H9 (cell line): ENCODE measurements around the gene DSCAM. TPM values are rescaled to one million over a fixed set of nuclear protein-coding genes. Genes with fewer than 3 reads are reported as not detected.
"Not testable (repeated sequence)": the region's sequence is repeated elsewhere in the genome, so short reads cannot be mapped to it uniquely, and the experiment has no call there.

ENCODE experiments used
- DNase-seq: peaks from one replicate; pipeline ENCODE4 v3.0.0-alpha.2; 2017
- H2AFZ ChIP-seq: one replicate; pipeline ENCODE4 v1.6.1; 2013; ENCODE audit warnings: mild to moderate bottlenecking, low read length, control low read depth, moderate library complexity
- H2AK5ac ChIP-seq: 2 replicates; pipeline ENCODE4 v1.6.1; 2013; ENCODE audit warnings: low read length, control low read depth, mixed read lengths; ENCODE audit not compliant: insufficient read length
- H2BK120ac ChIP-seq: one replicate; pipeline ENCODE4 v1.6.1; 2013; ENCODE audit warnings: low read depth, mild to moderate bottlenecking, low read length, control low read depth, inconsistent platforms; ENCODE audit not compliant: poor library complexity, severe bottlenecking
- H2BK12ac ChIP-seq: 2 replicates; pipeline ENCODE4 v1.6.1; 2013; ENCODE audit warnings: low read length, control low read depth, mixed read lengths, low read depth; ENCODE audit not compliant: insufficient read length
- H2BK15ac ChIP-seq: 2 replicates; pipeline ENCODE4 v1.6.1; 2013; ENCODE audit warnings: low read depth, low read length, control low read depth
- H2BK20ac ChIP-seq: one replicate; pipeline ENCODE4 v1.6.1; 2013; ENCODE audit warnings: low read depth, mild to moderate bottlenecking, low read length, control low read depth, inconsistent platforms; ENCODE audit not compliant: poor library complexity, severe bottlenecking
- H2BK5ac ChIP-seq: 2 replicates; pipeline ENCODE4 v1.6.1; 2013; ENCODE audit warnings: low read length, control low read depth, mixed read lengths; ENCODE audit not compliant: insufficient read length
- H3K14ac ChIP-seq: 2 replicates; pipeline ENCODE4 v1.6.1; 2013; ENCODE audit warnings: low read length, control low read depth; ENCODE audit not compliant: insufficient read depth
- H3K18ac ChIP-seq: 2 replicates; pipeline ENCODE4 v1.6.1; 2013; ENCODE audit warnings: low read depth, mild to moderate bottlenecking, mixed read lengths, low read length, control low read depth; ENCODE audit not compliant: insufficient read length
- H3K23ac ChIP-seq: 2 replicates; pipeline ENCODE4 v1.6.1; 2013; ENCODE audit warnings: low read length, control low read depth, mixed read lengths, low read depth; ENCODE audit not compliant: insufficient read length
- H3K23me2 ChIP-seq: 2 replicates; pipeline ENCODE4 v1.6.1; 2013; ENCODE audit warnings: low read depth, mild to moderate bottlenecking, mixed read lengths, low read length, control low read depth; ENCODE audit not compliant: insufficient read length, poor library complexity, severe bottlenecking
- H3K27ac ChIP-seq: 2 replicates; pipeline ENCODE4 v1.5.1; 2013; ENCODE audit warnings: low read length, control low read depth, mixed read lengths, low read depth; ENCODE audit not compliant: insufficient read length
- H3K27me3 ChIP-seq: 2 replicates; pipeline ENCODE4 v1.6.1; 2013; ENCODE audit warnings: low read length, control low read depth, inconsistent platforms; ENCODE audit not compliant: insufficient read depth
- H3K4ac ChIP-seq: 2 replicates; pipeline ENCODE4 v1.6.1; 2013; ENCODE audit warnings: low read depth, mild to moderate bottlenecking, control low read depth, inconsistent platforms, low read length, moderate library complexity
- H3K4me1 ChIP-seq: 2 replicates; pipeline ENCODE4 v1.6.1; 2013; ENCODE audit warnings: low read length, control low read depth, inconsistent platforms; ENCODE audit not compliant: insufficient read depth
- H3K4me2 ChIP-seq: 2 replicates; pipeline ENCODE4 v1.6.1; 2013; ENCODE audit warnings: low read length, control low read depth, mixed read lengths; ENCODE audit not compliant: insufficient read length, insufficient read depth
- H3K56ac ChIP-seq: 2 replicates; pipeline ENCODE4 v1.6.1; 2013; ENCODE audit warnings: low read depth, mild to moderate bottlenecking, mixed read lengths, low read length, control low read depth; ENCODE audit not compliant: insufficient read length
- H3K79me1 ChIP-seq: 2 replicates; pipeline ENCODE4 v1.6.1; 2013; ENCODE audit warnings: low read depth, mild to moderate bottlenecking, moderate library complexity, low read length, control low read depth, inconsistent platforms; ENCODE audit not compliant: insufficient read depth, poor library complexity, severe bottlenecking
- H3K79me2 ChIP-seq: 2 replicates; pipeline ENCODE4 v1.6.1; 2013; ENCODE audit warnings: low read length, control low read depth, inconsistent platforms; ENCODE audit not compliant: insufficient read depth
- H3K9ac ChIP-seq: 2 replicates; pipeline ENCODE4 v1.6.1; 2013; ENCODE audit warnings: low read length, control low read depth, mixed read lengths; ENCODE audit not compliant: insufficient read length; ENCODE audit errors: extremely low read depth
- H3K9me3 ChIP-seq: one replicate; pipeline ENCODE4 v1.6.1; 2013; ENCODE audit warnings: low read depth, low read length, inconsistent platforms; ENCODE audit not compliant: control insufficient read depth
- H3T11ph ChIP-seq: one replicate; pipeline ENCODE4 v1.6.1; 2013; ENCODE audit warnings: mild to moderate bottlenecking, low read length, control low read depth, inconsistent platforms
- H4K20me1 ChIP-seq: one replicate; pipeline ENCODE4 v1.6.1; 2013; ENCODE audit not compliant: control insufficient read depth, insufficient read length, insufficient read depth
- H4K5ac ChIP-seq: 2 replicates; pipeline ENCODE4 v1.6.1; 2013; ENCODE audit warnings: low read depth, mild to moderate bottlenecking, mixed read lengths, low read length, control low read depth; ENCODE audit not compliant: insufficient read length
- H4K8ac ChIP-seq: replicated peaks from 2 replicates; pipeline ENCODE4 v1.6.1; 2013; ENCODE audit warnings: low read length, control low read depth, mixed read lengths, low read depth; ENCODE audit not compliant: insufficient read length
- H4K91ac ChIP-seq: 2 replicates; pipeline ENCODE4 v1.6.1; 2013; ENCODE audit warnings: low read depth, mild to moderate bottlenecking, moderate library complexity, mixed read lengths, low read length, control low read depth; ENCODE audit not compliant: insufficient read length
- H3K27ac Mint-ChIP-seq, 3 experiments: 2 replicates in 2 of 3; 3 replicates in 1 of 3; pipeline ENCODE4 v1.8.0; 2020 to 2021; ENCODE audit warnings: mixed read lengths in 3 of 3, mild to moderate bottlenecking in 1 of 3, moderate library complexity in 1 of 3
- H3K27me3 Mint-ChIP-seq: 2 replicates; pipeline ENCODE4 v1.8.0; 2021; ENCODE audit warnings: low read depth, mild to moderate bottlenecking, moderate library complexity, mixed read lengths
- H3K36me3 Mint-ChIP-seq, 3 experiments: 2 replicates in 2 of 3; 3 replicates in 1 of 3; pipeline ENCODE4 v1.8.0; 2020 to 2021; ENCODE audit warnings: low read depth in 3 of 3, mixed read lengths in 3 of 3; ENCODE audit not compliant: insufficient read depth in 1 of 3
- H3K4me1 Mint-ChIP-seq, 2 experiments: 2 replicates each; pipeline ENCODE4 v1.8.0; 2020; ENCODE audit warnings: mixed read lengths in 2 of 2
- H3K4me3 Mint-ChIP-seq, 2 experiments: 2 replicates in 1 of 2; 3 replicates in 1 of 2; pipeline ENCODE4 v1.8.0; 2020 to 2021; ENCODE audit warnings: mild to moderate bottlenecking in 2 of 2, mixed read lengths in 2 of 2, moderate library complexity in 1 of 2
- H3K9me3 Mint-ChIP-seq, 2 experiments: 2 replicates in 1 of 2; 3 replicates in 1 of 2; pipeline ENCODE4 v1.8.0; 2020; ENCODE audit warnings: mild to moderate bottlenecking in 2 of 2, mixed read lengths in 2 of 2, moderate library complexity in 1 of 2
- WGBS: extraction: QIAGEN DNeasy Blood & Tissue Kit; methylation state at CpG from one replicate; pipeline ENCODE4 v1.1.7; 2013; ENCODE audit warnings: missing lambda C conversion rate, low lambda C conversion rate, mixed read lengths; ENCODE audit not compliant: insufficient read length; ENCODE audit errors: extremely low coverage; 5-methylcytosine and 5-hydroxymethylcytosine counted together
- total RNA-seq: library from RNA; stranded (reverse); gene quantifications from 2 replicates; pipeline ENCODE4 v1.2.1, GENCODE V29; 2021
- TF ChIP-seq, protein P1 (sequence below): fragments of 200-600 bp; sonication (generic); conservative IDR thresholded peaks from 3 replicates; pipeline ENCODE4 v1.8.0; 2021; ENCODE audit warnings: antibody characterized with exemption, mild to moderate bottlenecking

DSCAM gene
- total RNA-seq, 1 experiment from 2014 or later, result 0.17 TPM

DNA sequence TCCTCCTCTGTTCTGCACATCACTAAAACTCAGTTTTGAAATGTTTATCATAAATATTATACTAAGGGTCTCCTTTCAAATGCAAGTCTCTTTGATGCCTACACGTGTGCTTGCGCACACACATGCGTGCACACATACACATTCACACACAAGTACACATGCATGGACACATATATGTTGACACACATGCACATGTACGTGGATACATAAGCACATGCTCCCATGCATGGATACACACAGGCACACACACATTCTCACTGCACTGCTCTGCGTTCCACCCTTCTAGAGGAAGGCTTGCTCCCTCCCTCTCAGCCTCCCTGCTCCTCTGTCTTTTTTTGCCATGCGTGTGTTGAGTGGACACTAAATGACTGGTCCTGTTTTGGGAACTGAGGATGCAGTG is 817.1 kb downstream of the DSCAM start:
- no peak overlapping the region for H3K23ac ChIP-seq
- H3K4ac ChIP-seq, result no peak overlapping the region
- WGBS, result no CpG with 5 or more reads among the region's 6 CpGs
- no peak overlapping the region for H3K27ac Mint-ChIP-seq
- H3K4me3 Mint-ChIP-seq, result no peak overlapping the region
- H3K27me3 Mint-ChIP-seq, result no peaks in the 10 kb centered on the region; the same call in none of the 2 replicates
- no peak overlapping the region for H3K27ac ChIP-seq
- H3K56ac ChIP-seq, result no peak overlapping the region
- TF ChIP-seq, protein P1, sequence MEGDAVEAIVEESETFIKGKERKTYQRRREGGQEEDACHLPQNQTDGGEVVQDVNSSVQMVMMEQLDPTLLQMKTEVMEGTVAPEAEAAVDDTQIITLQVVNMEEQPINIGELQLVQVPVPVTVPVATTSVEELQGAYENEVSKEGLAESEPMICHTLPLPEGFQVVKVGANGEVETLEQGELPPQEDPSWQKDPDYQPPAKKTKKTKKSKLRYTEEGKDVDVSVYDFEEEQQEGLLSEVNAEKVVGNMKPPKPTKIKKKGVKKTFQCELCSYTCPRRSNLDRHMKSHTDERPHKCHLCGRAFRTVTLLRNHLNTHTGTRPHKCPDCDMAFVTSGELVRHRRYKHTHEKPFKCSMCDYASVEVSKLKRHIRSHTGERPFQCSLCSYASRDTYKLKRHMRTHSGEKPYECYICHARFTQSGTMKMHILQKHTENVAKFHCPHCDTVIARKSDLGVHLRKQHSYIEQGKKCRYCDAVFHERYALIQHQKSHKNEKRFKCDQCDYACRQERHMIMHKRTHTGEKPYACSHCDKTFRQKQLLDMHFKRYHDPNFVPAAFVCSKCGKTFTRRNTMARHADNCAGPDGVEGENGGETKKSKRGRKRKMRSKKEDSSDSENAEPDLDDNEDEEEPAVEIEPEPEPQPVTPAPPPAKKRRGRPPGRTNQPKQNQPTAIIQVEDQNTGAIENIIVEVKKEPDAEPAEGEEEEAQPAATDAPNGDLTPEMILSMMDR, result no peak
- H3K23me2 ChIP-seq, result no peaks in the 10 kb centered on the region
- peaks cover 18 to 24% of the 10 kb centered on the region in 2 experiments for H3K4me1 Mint-ChIP-seq
- no peak overlapping the region for H4K91ac ChIP-seq
- H3K36me3 Mint-ChIP-seq, result peaks cover 0 to 19% (median 2%) of the 10 kb centered on the region in 3 experiments; a peak in 4 of 7 replicates
- no peak for DNase-seq
- no peak overlapping the region for H2BK5ac ChIP-seq
- no peaks in the 10 kb centered on the region for H4K20me1 ChIP-seq
- H3K4me2 ChIP-seq, result no peak overlapping the region
- H2AK5ac ChIP-seq, result no peak overlapping the region
- H2BK20ac ChIP-seq, result no peak overlapping the region
- no peak overlapping the region for H3K14ac ChIP-seq
- H2BK120ac ChIP-seq, result no peak overlapping the region
- H3T11ph ChIP-seq, result no peak overlapping the region
- H3K79me2 ChIP-seq, result no peaks in the 10 kb centered on the region
- no peak overlapping the region for H3K18ac ChIP-seq
- H3K27me3 ChIP-seq, result no peaks in the 10 kb centered on the region
- H2BK12ac ChIP-seq, result no peak overlapping the region
- H4K5ac ChIP-seq, result no peak overlapping the region
- H3K79me1 ChIP-seq, result no peaks in the 10 kb centered on the region
- H2BK15ac ChIP-seq, result no peak overlapping the region
- no peaks in the 10 kb centered on the region for H3K4me1 ChIP-seq
- peaks cover 2 to 18% of the 10 kb centered on the region in 2 experiments; a peak in 3 of 5 replicates for H3K9me3 Mint-ChIP-seq
- peaks cover 5% of the 10 kb centered on the region for H3K9me3 ChIP-seq
- H4K8ac ChIP-seq, result no peak overlapping the region
- no peak overlapping the region for H2AFZ ChIP-seq
- H3K9ac ChIP-seq, result no peak overlapping the region

- peak overlapping the region in 1 of 3 experiments; percentile 76; a peak in 1 of 7 replicates for H3K27ac Mint-ChIP-seq
- not testable (repeated sequence) for H3K27me3 ChIP-seq, H2AFZ ChIP-seq, H3K4ac ChIP-seq, H2BK15ac ChIP-seq, H3K9ac ChIP-seq, H4K91ac ChIP-seq, H4K20me1 ChIP-seq, H3K56ac ChIP-seq, H3K79me1 ChIP-seq, H4K8ac ChIP-seq, H2BK5ac ChIP-seq, H3K4me3 Mint-ChIP-seq, H3K18ac ChIP-seq, H3K9me3 ChIP-seq, H3K4me2 ChIP-seq, H2BK20ac ChIP-seq, DNase-seq, H2BK12ac ChIP-seq, H3K27me3 Mint-ChIP-seq, H3K14ac ChIP-seq, H3K4me1 ChIP-seq, H4K5ac ChIP-seq, H3K27ac ChIP-seq, H2BK120ac ChIP-seq, H2AK5ac ChIP-seq, H3K23me2 ChIP-seq, H3K79me2 ChIP-seq, H3K23ac ChIP-seq, H3T11ph ChIP-seq
- H3K4me1 Mint-ChIP-seq, result peaks cover 18 to 24% of the 10 kb centered on the region in 2 experiments
- H3K36me3 Mint-ChIP-seq, result peaks cover 0 to 19% (median 2%) of the 10 kb centered on the region in 3 experiments; a peak in 4 of 7 replicates
- no CpG with 5 or more reads among the region's 19 CpGs for WGBS
- H3K9me3 Mint-ChIP-seq, result peaks cover 2 to 18% of the 10 kb centered on the region in 2 experiments; a peak in 3 of 5 replicates
Measured at GRCh38 chr21:40028393-40028792, 818.6 kb downstream of the DSCAM start.
